Ishikawa (cell line): ENCODE results near the gene EPHB4.

Source experiments
- CEBPB ChIP-seq: IDR thresholded peaks from 2 replicates; pipeline ENCODE4 v1.6.1; 2012
- CREB1 ChIP-seq: IDR thresholded peaks from 2 replicates; pipeline ENCODE4 v1.6.1; 2012; ENCODE audit warnings: low read depth
- EP300 ChIP-seq: IDR thresholded peaks from 2 replicates; pipeline ENCODE4 v1.6.1; 2012; ENCODE audit warnings: borderline replicate concordance
- MAX ChIP-seq: IDR thresholded peaks from 2 replicates; pipeline ENCODE4 v1.6.1; 2012
- REST ChIP-seq: IDR thresholded peaks from 2 replicates; pipeline ENCODE4 v1.6.1; 2012; ENCODE audit warnings: low read depth, mild to moderate bottlenecking
- TAF1 ChIP-seq: IDR thresholded peaks from 2 replicates; pipeline ENCODE4 v1.6.1; 2012; ENCODE audit warnings: low read depth, mild to moderate bottlenecking
- TEAD4 ChIP-seq: IDR thresholded peaks from 2 replicates; pipeline ENCODE4 v1.6.1; 2012
- USF1 ChIP-seq: IDR thresholded peaks from 2 replicates; pipeline ENCODE4 v1.6.1; 2012
- YY1 ChIP-seq: IDR thresholded peaks from 2 replicates; pipeline ENCODE4 v1.6.1; 2012; ENCODE audit warnings: low read depth

GRCh38 chr7:100847360-100847759 lies 20.0 kb upstream of the EPHB4 start:
- TF ChIP-seq CEBPB = no peak
- TF ChIP-seq TEAD4 = no peak
- no peak for TF ChIP-seq EP300
- no peak for TF ChIP-seq YY1
- TF ChIP-seq MAX = no peak
- no peak for TF ChIP-seq TAF1
- TF ChIP-seq REST = no peak
- TF ChIP-seq CREB1 = no peak
- no peak for TF ChIP-seq USF1
